Measurements from ENCODE around the gene PSPN. TPM values are rescaled to one million over a fixed set of nuclear protein-coding genes. Genes with fewer than 3 reads are reported as not detected.
A peak's percentile ranks its signal among the peaks of the same experiment; 100 is the strongest.

Gene PSPN
- total RNA-seq, 2 donors from 2014 or later: 1.9 to 2.7 TPM

DNA sequence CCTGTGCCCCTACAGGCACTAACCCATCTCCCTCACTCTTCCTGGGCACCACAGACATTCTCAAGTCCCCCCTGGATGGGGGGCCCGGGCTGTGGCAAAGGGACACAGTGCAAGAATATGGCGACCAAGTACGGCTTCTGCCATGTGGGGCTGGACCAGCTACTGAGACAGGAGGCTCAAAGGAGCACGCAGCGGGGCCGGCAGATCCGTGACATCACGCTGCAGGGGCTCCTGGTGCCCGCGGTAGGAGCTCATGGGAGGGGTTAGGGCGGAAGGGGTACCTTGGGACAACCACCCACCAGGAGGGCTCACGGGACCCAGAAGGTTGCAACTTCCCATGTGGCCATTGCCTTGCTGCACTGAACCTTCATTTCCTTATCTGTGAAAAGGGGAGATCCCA is 20.6 kb upstream of the PSPN start:
- H3K9me3 Mint-ChIP-seq: no peaks in the 10 kb centered on the region
- Histone ChIP-seq H3K36me3 (ENCODE audit: control insufficient read depth, insufficient read depth, low read length) (peaks cover 4% of the 10 kb centered on the region), H3K4me3 (ENCODE audit: low read length) (no peak overlapping the region), H3K9me3 (ENCODE audit: control insufficient read depth, low read length) (no peaks in the 10 kb centered on the region), H3K4me1 (ENCODE audit: control insufficient read depth, insufficient read depth, low read length) (no peaks in the 10 kb centered on the region), H3K9ac (ENCODE audit: extremely low read depth, low read length, poor library complexity, severe bottlenecking) (no peak overlapping the region), H3K27me3 (ENCODE audit: control insufficient read depth, insufficient read depth, low read length, poor library complexity, severe bottlenecking) (no peaks in the 10 kb centered on the region), H3K27ac (ENCODE audit: low read depth, low read length) (no peak overlapping the region)
- H3K4me3 Mint-ChIP-seq: no peak overlapping the region
- peaks cover 3% of the 10 kb centered on the region for H3K36me3 Mint-ChIP-seq (ENCODE audit: low read depth)
- H3K27ac Mint-ChIP-seq: no peak overlapping the region
- peaks cover 12% of the 10 kb centered on the region for H3K4me1 Mint-ChIP-seq
- no peaks in the 10 kb centered on the region for H3K27me3 Mint-ChIP-seq (ENCODE audit: insufficient read depth)
- 93 to 96% methylated on average over 11 to 12 of the region's 12 CpGs for WGBS, 2 experiments (ENCODE audit: insufficient coverage in 1 of 2, insufficient read length in 1 of 2)
- TF ChIP-seq, protein P1, sequence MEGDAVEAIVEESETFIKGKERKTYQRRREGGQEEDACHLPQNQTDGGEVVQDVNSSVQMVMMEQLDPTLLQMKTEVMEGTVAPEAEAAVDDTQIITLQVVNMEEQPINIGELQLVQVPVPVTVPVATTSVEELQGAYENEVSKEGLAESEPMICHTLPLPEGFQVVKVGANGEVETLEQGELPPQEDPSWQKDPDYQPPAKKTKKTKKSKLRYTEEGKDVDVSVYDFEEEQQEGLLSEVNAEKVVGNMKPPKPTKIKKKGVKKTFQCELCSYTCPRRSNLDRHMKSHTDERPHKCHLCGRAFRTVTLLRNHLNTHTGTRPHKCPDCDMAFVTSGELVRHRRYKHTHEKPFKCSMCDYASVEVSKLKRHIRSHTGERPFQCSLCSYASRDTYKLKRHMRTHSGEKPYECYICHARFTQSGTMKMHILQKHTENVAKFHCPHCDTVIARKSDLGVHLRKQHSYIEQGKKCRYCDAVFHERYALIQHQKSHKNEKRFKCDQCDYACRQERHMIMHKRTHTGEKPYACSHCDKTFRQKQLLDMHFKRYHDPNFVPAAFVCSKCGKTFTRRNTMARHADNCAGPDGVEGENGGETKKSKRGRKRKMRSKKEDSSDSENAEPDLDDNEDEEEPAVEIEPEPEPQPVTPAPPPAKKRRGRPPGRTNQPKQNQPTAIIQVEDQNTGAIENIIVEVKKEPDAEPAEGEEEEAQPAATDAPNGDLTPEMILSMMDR (conservative IDR thresholded peaks at IDR 0.05): no peak
- DNase-seq: no peak

DNA sequence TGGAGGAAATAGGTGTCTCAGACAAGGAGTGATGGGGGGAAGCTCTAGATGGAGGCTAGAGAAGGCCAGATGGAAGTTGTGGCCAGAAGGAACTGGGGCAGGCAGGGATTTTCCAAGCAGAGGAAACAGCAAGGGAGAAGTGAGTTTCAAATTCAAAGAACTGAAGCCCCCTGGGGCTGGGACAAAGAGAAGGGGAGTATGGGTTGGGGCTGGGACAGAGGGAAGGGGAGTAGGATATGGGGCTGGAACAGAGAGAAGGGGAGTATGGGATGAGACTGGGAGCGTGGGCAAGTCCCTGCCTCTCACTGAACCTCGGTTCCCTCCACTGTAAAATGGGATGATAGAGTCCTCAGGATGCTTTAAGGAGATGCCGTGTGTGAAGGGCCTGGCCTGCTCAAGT is 19.1 kb upstream of the PSPN start:
- H3K9ac ChIP-seq (ENCODE audit: extremely low read depth, low read length, poor library complexity, severe bottlenecking): no peak overlapping the region
- Mint-ChIP-seq H3K4me1 (peaks cover 12% of the 10 kb centered on the region), H3K4me3 (no peak overlapping the region), H3K27me3 (ENCODE audit: insufficient read depth) (no peaks in the 10 kb centered on the region), H3K27ac (peak overlapping the region; percentile 65), H3K9me3 (no peaks in the 10 kb centered on the region), H3K36me3 (ENCODE audit: low read depth) (peaks cover 9% of the 10 kb centered on the region)
- no peaks in the 10 kb centered on the region for H3K4me1 ChIP-seq (ENCODE audit: control insufficient read depth, insufficient read depth, low read length)
- H3K9me3 ChIP-seq (ENCODE audit: control insufficient read depth, low read length): no peaks in the 10 kb centered on the region
- peak; percentile 39 for DNase-seq
- WGBS, 2 experiments (ENCODE audit: insufficient coverage in 1 of 2, insufficient read length in 1 of 2): 82 to 84% methylated on average over 3 of the region's 3 CpGs
- no peak overlapping the region for H3K4me3 ChIP-seq (ENCODE audit: low read length)
- TF ChIP-seq, protein P1 (conservative IDR thresholded peaks at IDR 0.05): no peak
- no peak overlapping the region for H3K27ac ChIP-seq (ENCODE audit: low read depth, low read length)
- peaks cover 13% of the 10 kb centered on the region for H3K36me3 ChIP-seq (ENCODE audit: control insufficient read depth, insufficient read depth, low read length)
- no peaks in the 10 kb centered on the region for H3K27me3 ChIP-seq (ENCODE audit: control insufficient read depth, insufficient read depth, low read length, poor library complexity, severe bottlenecking)

DNA sequence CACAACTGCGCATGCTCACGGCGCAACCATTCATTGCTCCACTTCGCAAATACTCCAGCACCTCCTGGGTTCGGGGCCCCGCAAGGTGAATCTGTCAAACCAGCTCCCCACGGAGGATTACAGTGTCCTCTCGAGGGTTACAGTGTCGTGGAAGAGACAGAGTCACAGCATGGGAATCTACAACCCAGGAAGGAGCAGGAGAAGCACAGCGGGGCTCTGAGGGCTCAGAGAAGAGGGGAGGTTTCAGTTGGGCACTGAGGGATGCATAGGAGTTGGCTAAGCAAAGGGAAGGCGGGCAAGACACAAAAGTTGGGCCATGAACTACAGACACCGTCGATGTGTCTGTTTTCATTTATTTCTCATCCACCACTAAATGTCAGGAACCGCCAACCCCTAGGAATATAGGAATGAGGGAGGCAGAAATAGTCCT is 18.3 kb upstream of the PSPN start:
- H3K9me3 Mint-ChIP-seq: no peaks in the 10 kb centered on the region
- H3K27ac Mint-ChIP-seq: peak overlapping the region; percentile 96
- peaks cover 19% of the 10 kb centered on the region for H3K36me3 ChIP-seq (ENCODE audit: control insufficient read depth, insufficient read depth, low read length)
- no peaks in the 10 kb centered on the region for H3K4me1 ChIP-seq (ENCODE audit: control insufficient read depth, insufficient read depth, low read length)
- TF ChIP-seq, protein P1 (conservative IDR thresholded peaks at IDR 0.05): no peak
- peaks cover 12% of the 10 kb centered on the region for H3K4me1 Mint-ChIP-seq
- peak overlapping the region; percentile 95 for H3K4me3 Mint-ChIP-seq
- H3K4me3 ChIP-seq (ENCODE audit: low read length): peak overlapping the region; percentile 99
- H3K27ac ChIP-seq (ENCODE audit: low read depth, low read length): peak overlapping the region; percentile 93
- WGBS, 2 experiments (ENCODE audit: insufficient coverage in 1 of 2, insufficient read length in 1 of 2): 14 to 15% methylated on average over 9 to 14 of the region's 14 CpGs
- H3K27me3 ChIP-seq (ENCODE audit: control insufficient read depth, insufficient read depth, low read length, poor library complexity, severe bottlenecking): no peaks in the 10 kb centered on the region
- H3K9ac ChIP-seq (ENCODE audit: extremely low read depth, low read length, poor library complexity, severe bottlenecking): peak overlapping the region; percentile 90
- H3K27me3 Mint-ChIP-seq (ENCODE audit: insufficient read depth): no peaks in the 10 kb centered on the region
- peaks cover 14% of the 10 kb centered on the region for H3K36me3 Mint-ChIP-seq (ENCODE audit: low read depth)
- DNase-seq: no peak
- no peaks in the 10 kb centered on the region for H3K9me3 ChIP-seq (ENCODE audit: control insufficient read depth, low read length)
